OCI-LY1 (cell line): ENCODE measurements around the gene PPP1R11.

Experiments
- H2AFZ ChIP-seq: fragments of 200-600 bp; sonication (generic), shearing (Covaris generic); 2 replicates; pipeline ENCODE4 v1.6.0; 2014; ENCODE audit warnings: antibody characterized with exemption, mild to moderate bottlenecking, low read length
- H3F3A ChIP-seq: fragments of 200-600 bp; sonication (generic), shearing (Covaris generic); 2 replicates; pipeline ENCODE4 v1.6.0; 2014; ENCODE audit warnings: mild to moderate bottlenecking, antibody characterized with exemption, low read length, moderate library complexity; ENCODE audit not compliant: insufficient read depth
- H3K27ac ChIP-seq: fragments of 200-600 bp; sonication (generic); 2 replicates; pipeline ENCODE4 v1.5.1; 2014; ENCODE audit warnings: low read length, mixed run types, mild to moderate bottlenecking, low read depth; ENCODE audit not compliant: poor library complexity, severe bottlenecking
- H3K27me3 ChIP-seq: fragments of 200-600 bp; sonication (generic); 2 replicates; pipeline ENCODE4 v1.6.0; 2014; ENCODE audit warnings: antibody characterized with exemption, mild to moderate bottlenecking, low read length, moderate library complexity; ENCODE audit not compliant: insufficient read depth
- H3K36me3 ChIP-seq: fragments of 200-600 bp; sonication (generic); 2 replicates; pipeline ENCODE4 v1.6.1; 2014; ENCODE audit warnings: mild to moderate bottlenecking, antibody characterized with exemption, low read length, moderate library complexity, mixed read lengths; ENCODE audit not compliant: insufficient read depth
- H3K4me1 ChIP-seq: fragments of 200-600 bp; sonication (generic); 2 replicates; pipeline ENCODE4 v1.5.1; 2014; ENCODE audit warnings: mild to moderate bottlenecking, low read length, moderate library complexity; ENCODE audit not compliant: insufficient read depth, severe bottlenecking
- H3K4me2 ChIP-seq: fragments of 200-600 bp; sonication (generic), shearing (Covaris generic); 2 replicates; pipeline ENCODE4 v1.6.1; 2014; ENCODE audit warnings: low read length
- H3K4me3 ChIP-seq: fragments of 200-600 bp; sonication (generic); 2 replicates; pipeline ENCODE4 v1.5.1; 2014; ENCODE audit warnings: low read length, low read depth, mild to moderate bottlenecking, mixed read lengths; ENCODE audit not compliant: poor library complexity, severe bottlenecking
- H3K79me2 ChIP-seq: fragments of 200-600 bp; shearing (Covaris generic); 2 replicates; pipeline ENCODE4 v1.6.1; 2016; ENCODE audit warnings: mixed run types, low read length, mixed read lengths; ENCODE audit not compliant: insufficient read depth
- H3K9ac ChIP-seq: fragments of 200-600 bp; sonication (generic), shearing (Covaris generic); 2 replicates; pipeline ENCODE4 v1.6.1; 2014; ENCODE audit warnings: mild to moderate bottlenecking, low read length, mixed read lengths
- H3K9me2 ChIP-seq: fragments of 200-600 bp; sonication (generic), shearing (Covaris generic); 2 replicates; pipeline ENCODE4 v1.6.1; 2014; ENCODE audit warnings: low read depth, mild to moderate bottlenecking, low read length, mixed read lengths
- H3K9me3 ChIP-seq: fragments of 200-600 bp; shearing (Covaris generic); 2 replicates; pipeline ENCODE4 v1.6.1; 2014; ENCODE audit warnings: low read length, mixed read lengths
- H4K20me1 ChIP-seq: fragments of 200-600 bp; sonication (generic), shearing (Covaris generic); 2 replicates; pipeline ENCODE4 v1.6.0; 2016; ENCODE audit warnings: mild to moderate bottlenecking, low read length; ENCODE audit not compliant: insufficient read depth
- CTCF ChIP-seq: fragments of 200-600 bp; sonication (generic), shearing (Covaris generic); IDR thresholded peaks from 2 replicates; pipeline ENCODE4 v1.5.1; 2017; ENCODE audit warnings: mild to moderate bottlenecking, antibody characterized with exemption, low read length, moderate library complexity, mixed read lengths
- EZH2 ChIP-seq: fragments of 200-600 bp; sonication (generic), shearing (Covaris generic); IDR thresholded peaks from 2 replicates; pipeline ENCODE4 v1.8.0; 2017; ENCODE audit warnings: borderline replicate concordance, mixed run types, mild to moderate bottlenecking, antibody characterized with exemption, low read length, moderate library complexity, mixed read lengths

The PPP1R11 gene

GRCh38 chr6:30111266-30111856 is 44.4 kb downstream of the PPP1R11 start:
- Histone ChIP-seq H3K4me3 (no peak overlapping the region), H4K20me1 (no peaks in the 10 kb centered on the region), H3K9me2 (no peaks in the 10 kb centered on the region), H2AFZ (no peak overlapping the region), H3K4me1 (no peaks in the 10 kb centered on the region), H3K36me3 (no peaks in the 10 kb centered on the region), H3K9ac (no peak overlapping the region), H3F3A (no peaks in the 10 kb centered on the region), H3K79me2 (no peaks in the 10 kb centered on the region), H3K27ac (no peak overlapping the region), H3K27me3 (no peaks in the 10 kb centered on the region), H3K9me3 (no peaks in the 10 kb centered on the region), H3K4me2 (no peak overlapping the region)
- TF ChIP-seq CTCF (no peak), EZH2 (no peak)

GRCh38 chr6:30112402-30112994 is 45.5 kb downstream of the PPP1R11 start:
- Histone ChIP-seq H3K9ac (no peak overlapping the region), H3K4me2 (no peak overlapping the region), H3K36me3 (no peaks in the 10 kb centered on the region), H3K4me3 (no peak overlapping the region), H3F3A (no peaks in the 10 kb centered on the region), H3K9me3 (no peaks in the 10 kb centered on the region), H3K9me2 (no peaks in the 10 kb centered on the region), H3K4me1 (no peaks in the 10 kb centered on the region), H3K27ac (no peak overlapping the region), H3K79me2 (no peaks in the 10 kb centered on the region), H4K20me1 (no peaks in the 10 kb centered on the region), H3K27me3 (no peaks in the 10 kb centered on the region), H2AFZ (no peak overlapping the region)
- TF ChIP-seq EZH2, result no peak
- no peak for TF ChIP-seq CTCF

DNA sequence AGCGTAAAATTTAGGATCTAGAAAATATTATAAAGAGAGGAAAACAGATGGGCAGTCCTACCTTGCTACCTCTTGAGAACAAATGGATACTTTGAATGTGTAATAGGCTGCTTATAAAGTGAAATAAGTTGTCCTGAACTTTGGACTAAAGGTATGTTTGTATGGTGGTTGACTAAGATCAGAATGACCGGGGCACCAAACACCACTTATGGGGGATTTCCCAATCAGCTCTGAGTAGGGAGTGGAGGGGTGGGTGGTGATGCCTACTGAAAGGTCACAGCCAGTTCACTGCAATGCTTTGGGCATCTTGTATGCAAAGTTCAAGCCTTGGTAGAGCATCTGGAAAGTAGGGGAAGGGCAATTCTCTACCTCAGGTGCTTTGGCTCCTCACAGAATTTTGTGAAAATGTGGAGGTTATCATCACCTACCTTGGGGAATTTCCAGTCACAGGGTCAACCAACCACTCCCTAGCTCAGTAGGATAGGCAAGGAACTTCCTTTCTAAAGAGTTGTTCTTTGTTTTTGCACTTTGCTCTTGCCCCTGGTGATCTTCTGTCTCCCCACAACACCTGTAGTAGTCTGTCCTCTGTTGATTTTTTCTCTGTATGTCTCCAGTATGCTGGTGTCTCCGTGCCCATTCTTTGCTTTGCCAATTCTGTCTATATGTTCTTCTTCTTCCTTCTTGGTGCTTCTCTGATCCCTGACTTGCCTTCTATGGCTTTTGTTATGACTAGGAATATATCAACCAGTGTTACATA is 46.2 kb downstream of the PPP1R11 start, which contains the start of gene TRIM31:
TRIM31 (minus strand) TSS at position 88 of the 757 bp plus-strand sequence. CDS start 285 bp downstream, outside the sequence.
- Histone ChIP-seq H3K79me2 (no peaks in the 10 kb centered on the region), H3K9me3 (no peaks in the 10 kb centered on the region), H3K27me3 (no peaks in the 10 kb centered on the region), H3K4me3 (no peak within 1 kb of the TSS), H4K20me1 (no peaks in the 10 kb centered on the region), H3K4me2 (no peak within 1 kb of the TSS), H3F3A (no peaks in the 10 kb centered on the region), H3K27ac (no peak within 1 kb of the TSS), H3K36me3 (no peaks in the 10 kb centered on the region), H2AFZ (no peak within 1 kb of the TSS), H3K9me2 (no peaks in the 10 kb centered on the region), H3K9ac (no peak within 1 kb of the TSS), H3K4me1 (no peaks in the 10 kb centered on the region)
- no peak for TF ChIP-seq CTCF
- no peak for TF ChIP-seq EZH2
